Ishikawa (cell line): ENCODE measurements around the gene TCHP.
A peak's percentile ranks its signal among the peaks of the same experiment; 100 is the strongest.

Experiments used
- CEBPB ChIP-seq: IDR thresholded peaks from 2 replicates; pipeline ENCODE4 v1.6.1; 2012
- CREB1 ChIP-seq: IDR thresholded peaks from 2 replicates; pipeline ENCODE4 v1.6.1; 2012; ENCODE audit warnings: low read depth
- EGR1 ChIP-seq: IDR thresholded peaks from 2 replicates; pipeline ENCODE4 v1.6.1; 2012
- EP300 ChIP-seq: IDR thresholded peaks from 2 replicates; pipeline ENCODE4 v1.6.1; 2012; ENCODE audit warnings: borderline replicate concordance
- FOXM1 ChIP-seq: IDR thresholded peaks from 2 replicates; pipeline ENCODE4 v1.6.1; 2012; ENCODE audit warnings: low read depth, borderline replicate concordance
- NFIC ChIP-seq: IDR thresholded peaks from 2 replicates; pipeline ENCODE4 v1.6.1; 2012
- RAD21 ChIP-seq: IDR thresholded peaks from 2 replicates; pipeline ENCODE4 v1.6.1; 2012; ENCODE audit warnings: low read depth
- TAF1 ChIP-seq: IDR thresholded peaks from 2 replicates; pipeline ENCODE4 v1.6.1; 2012; ENCODE audit warnings: low read depth, mild to moderate bottlenecking
- TCF12 ChIP-seq: IDR thresholded peaks from 2 replicates; pipeline ENCODE4 v1.6.1; 2012; ENCODE audit warnings: low read depth
- TEAD4 ChIP-seq: IDR thresholded peaks from 2 replicates; pipeline ENCODE4 v1.6.1; 2012
- YY1 ChIP-seq: IDR thresholded peaks from 2 replicates; pipeline ENCODE4 v1.6.1; 2012; ENCODE audit warnings: low read depth
- ZBTB7A ChIP-seq: IDR thresholded peaks from 2 replicates; pipeline ENCODE4 v1.6.1; 2012; ENCODE audit warnings: low read depth
- TF ChIP-seq, protein P1 (sequence below): IDR thresholded peaks from 2 replicates; pipeline ENCODE4 v1.6.1; 2012; ENCODE audit warnings: low read depth, mild to moderate bottlenecking
- TF ChIP-seq, protein P2 (sequence below): IDR thresholded peaks from 2 replicates; pipeline ENCODE4 v1.6.1; 2012
- TF ChIP-seq, protein P3 (sequence below): IDR thresholded peaks from 2 replicates; pipeline ENCODE4 v1.6.1; 2012

The TCHP gene

DNA sequence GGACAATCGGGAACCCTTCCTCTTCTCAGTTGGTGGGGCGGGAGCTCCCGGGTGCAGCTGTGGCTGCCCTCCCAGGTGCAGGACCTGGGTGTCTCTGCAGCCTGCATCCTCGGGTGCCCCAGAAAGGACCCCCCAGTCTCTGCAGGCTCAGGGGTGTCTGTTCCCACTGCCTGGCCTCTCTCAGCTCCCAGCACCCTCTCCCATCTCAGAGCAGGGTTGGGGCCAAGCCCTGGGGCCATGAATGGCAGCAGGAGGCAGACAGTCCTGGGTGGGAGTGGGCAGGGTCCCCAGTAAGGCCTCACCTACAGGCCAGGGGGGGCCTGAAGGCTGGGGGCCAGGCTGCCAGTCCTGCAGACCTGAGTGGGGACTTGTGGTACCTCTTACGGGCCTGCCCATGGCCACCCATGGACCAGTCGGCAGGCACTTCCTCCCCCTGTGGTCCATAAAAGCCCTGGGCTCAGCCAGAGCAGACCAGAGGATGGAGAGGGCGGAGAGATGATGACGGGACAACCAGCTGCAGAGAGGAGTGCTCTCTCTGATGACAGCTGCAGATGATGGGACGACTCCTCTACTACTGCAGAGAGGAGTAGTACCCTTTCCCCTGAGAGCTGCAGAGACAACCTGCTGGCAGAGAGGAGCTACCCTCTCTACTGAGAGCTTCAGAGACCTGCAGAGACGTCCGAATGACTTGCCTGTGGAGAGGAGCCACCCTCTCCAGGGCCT is 26.6 kb downstream of the TCHP start:
- TF ChIP-seq EP300 (no peak), NFIC (no peak), CREB1 (no peak)
- TF ChIP-seq, protein P1, sequence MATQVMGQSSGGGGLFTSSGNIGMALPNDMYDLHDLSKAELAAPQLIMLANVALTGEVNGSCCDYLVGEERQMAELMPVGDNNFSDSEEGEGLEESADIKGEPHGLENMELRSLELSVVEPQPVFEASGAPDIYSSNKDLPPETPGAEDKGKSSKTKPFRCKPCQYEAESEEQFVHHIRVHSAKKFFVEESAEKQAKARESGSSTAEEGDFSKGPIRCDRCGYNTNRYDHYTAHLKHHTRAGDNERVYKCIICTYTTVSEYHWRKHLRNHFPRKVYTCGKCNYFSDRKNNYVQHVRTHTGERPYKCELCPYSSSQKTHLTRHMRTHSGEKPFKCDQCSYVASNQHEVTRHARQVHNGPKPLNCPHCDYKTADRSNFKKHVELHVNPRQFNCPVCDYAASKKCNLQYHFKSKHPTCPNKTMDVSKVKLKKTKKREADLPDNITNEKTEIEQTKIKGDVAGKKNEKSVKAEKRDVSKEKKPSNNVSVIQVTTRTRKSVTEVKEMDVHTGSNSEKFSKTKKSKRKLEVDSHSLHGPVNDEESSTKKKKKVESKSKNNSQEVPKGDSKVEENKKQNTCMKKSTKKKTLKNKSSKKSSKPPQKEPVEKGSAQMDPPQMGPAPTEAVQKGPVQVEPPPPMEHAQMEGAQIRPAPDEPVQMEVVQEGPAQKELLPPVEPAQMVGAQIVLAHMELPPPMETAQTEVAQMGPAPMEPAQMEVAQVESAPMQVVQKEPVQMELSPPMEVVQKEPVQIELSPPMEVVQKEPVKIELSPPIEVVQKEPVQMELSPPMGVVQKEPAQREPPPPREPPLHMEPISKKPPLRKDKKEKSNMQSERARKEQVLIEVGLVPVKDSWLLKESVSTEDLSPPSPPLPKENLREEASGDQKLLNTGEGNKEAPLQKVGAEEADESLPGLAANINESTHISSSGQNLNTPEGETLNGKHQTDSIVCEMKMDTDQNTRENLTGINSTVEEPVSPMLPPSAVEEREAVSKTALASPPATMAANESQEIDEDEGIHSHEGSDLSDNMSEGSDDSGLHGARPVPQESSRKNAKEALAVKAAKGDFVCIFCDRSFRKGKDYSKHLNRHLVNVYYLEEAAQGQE = no peak

DNA sequence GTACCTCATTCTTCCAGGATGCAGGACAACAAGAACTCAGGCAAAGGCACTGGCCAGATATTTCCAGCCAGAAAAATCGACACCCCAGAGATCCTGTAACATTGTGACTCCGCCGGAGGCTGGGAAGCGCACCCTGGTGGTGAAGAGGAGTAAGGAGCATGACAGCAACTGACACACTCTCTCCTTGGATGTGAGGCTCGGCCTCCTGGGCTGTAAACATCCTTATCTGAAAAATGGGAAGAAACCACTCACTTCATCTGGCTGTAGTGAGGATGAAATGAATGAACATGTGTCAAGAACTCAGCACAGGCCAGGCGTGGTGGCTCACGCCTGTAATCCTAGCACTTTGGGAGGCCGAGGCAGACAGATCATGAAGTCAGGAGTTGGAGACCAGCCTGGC is 27.5 kb downstream of the TCHP start:
- TF ChIP-seq NFIC = no peak
- peak; percentile 47; the same call in 1 of the 2 replicates for TF ChIP-seq RAD21
- no peak for TF ChIP-seq TAF1
- TF ChIP-seq, protein P2, sequence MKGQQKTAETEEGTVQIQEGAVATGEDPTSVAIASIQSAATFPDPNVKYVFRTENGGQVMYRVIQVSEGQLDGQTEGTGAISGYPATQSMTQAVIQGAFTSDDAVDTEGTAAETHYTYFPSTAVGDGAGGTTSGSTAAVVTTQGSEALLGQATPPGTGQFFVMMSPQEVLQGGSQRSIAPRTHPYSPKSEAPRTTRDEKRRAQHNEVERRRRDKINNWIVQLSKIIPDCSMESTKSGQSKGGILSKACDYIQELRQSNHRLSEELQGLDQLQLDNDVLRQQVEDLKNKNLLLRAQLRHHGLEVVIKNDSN = no peak
- no peak for TF ChIP-seq YY1

DNA sequence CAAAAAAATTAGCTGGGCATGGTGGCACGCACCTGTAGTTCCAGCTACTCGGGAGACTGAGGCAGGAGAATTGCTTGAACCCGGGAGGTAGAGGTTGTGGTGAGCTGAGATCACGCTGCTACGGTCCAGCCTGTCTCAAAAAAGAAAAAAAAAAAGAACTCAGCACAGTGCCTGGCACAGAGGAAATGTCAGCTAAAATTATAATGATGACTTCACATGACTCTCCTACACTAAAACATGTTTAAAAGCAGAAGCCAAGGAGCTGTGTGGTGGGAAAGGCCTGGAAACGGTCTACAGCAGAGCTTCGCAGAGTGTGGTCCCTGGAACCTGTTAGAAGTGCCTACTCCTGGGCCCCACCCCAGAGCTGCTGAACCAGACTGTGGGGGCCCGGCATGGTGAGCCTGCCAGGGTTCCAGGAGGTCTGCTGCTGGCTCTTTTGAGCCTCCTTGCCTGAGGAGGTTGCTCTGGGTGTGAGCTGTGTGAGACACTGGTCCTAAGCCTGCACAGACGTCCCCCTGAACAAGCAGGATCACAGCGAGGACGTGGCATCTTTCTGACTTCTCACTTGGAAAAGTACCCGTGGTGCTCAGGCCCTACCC is 28.1 kb downstream of the TCHP start:
- no peak for TF ChIP-seq YY1
- TF ChIP-seq CEBPB = no peak
- no peak for TF ChIP-seq RAD21
- TF ChIP-seq, protein P1 = no peak
- no peak for TF ChIP-seq TEAD4
- no peak for TF ChIP-seq ZBTB7A
- no peak for TF ChIP-seq EP300
- TF ChIP-seq EGR1 = no peak
- TF ChIP-seq FOXM1 = no peak
- TF ChIP-seq NFIC = no peak
- no peak for TF ChIP-seq TCF12
- no peak for TF ChIP-seq TAF1
- TF ChIP-seq, protein P2 = no peak
- no peak for TF ChIP-seq CREB1
- TF ChIP-seq, protein P3, sequence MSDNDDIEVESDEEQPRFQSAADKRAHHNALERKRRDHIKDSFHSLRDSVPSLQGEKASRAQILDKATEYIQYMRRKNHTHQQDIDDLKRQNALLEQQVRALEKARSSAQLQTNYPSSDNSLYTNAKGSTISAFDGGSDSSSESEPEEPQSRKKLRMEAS = no peak

DNA sequence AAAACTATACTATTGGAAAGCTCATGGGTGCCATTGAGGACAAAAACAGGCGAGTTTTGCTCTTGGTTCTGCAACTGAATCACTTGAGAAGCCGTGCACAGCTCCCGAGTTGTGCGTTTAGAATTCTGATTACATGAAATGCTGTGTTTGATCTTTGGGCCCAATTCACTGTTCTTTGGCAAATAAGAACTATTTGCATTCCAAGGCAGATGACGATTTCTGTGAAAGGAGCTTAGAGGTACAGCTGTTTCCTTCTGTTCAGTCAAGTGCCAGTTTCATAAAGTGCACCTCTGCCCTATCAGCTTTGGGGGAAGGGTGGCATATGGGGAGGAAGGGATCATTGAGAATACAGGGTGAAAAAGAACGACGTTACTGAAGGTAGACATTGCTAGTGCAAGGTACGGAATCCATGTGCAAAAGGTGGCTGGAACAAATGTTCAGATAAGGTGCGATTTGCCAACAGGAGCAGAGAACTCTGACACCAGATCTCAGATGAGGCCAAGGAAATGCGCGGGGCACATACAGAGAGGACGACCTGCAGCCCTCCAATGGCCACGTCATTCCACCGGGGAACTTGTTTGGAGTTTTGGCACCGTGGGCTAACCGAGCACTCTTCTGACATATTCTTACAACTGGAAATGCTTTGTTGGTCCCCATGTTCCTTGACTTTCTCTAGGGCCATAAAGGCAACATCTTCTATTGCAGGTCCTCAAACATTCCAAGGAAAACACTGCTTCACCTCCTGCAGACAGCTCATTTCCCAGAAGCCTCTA is 30.1 kb downstream of the TCHP start:
- TF ChIP-seq EP300 (no peak), TAF1 (no peak), CREB1 (no peak), YY1 (no peak), EGR1 (no peak), TCF12 (no peak), RAD21 (no peak)
- TF ChIP-seq, protein P2 = no peak
- TF ChIP-seq, protein P1 = no peak
